ENCODE data around the gene BTN1A1. TPM values are rescaled to one million over a fixed set of nuclear protein-coding genes. Genes with fewer than 3 reads are reported as not detected.
A peak's percentile ranks its signal among the peaks of the same experiment; 100 is the strongest.

The BTN1A1 gene
- polyA plus RNA-seq, 2 of the 4 experiments (the other 2 are of a cell fraction) = not detected

DNA sequence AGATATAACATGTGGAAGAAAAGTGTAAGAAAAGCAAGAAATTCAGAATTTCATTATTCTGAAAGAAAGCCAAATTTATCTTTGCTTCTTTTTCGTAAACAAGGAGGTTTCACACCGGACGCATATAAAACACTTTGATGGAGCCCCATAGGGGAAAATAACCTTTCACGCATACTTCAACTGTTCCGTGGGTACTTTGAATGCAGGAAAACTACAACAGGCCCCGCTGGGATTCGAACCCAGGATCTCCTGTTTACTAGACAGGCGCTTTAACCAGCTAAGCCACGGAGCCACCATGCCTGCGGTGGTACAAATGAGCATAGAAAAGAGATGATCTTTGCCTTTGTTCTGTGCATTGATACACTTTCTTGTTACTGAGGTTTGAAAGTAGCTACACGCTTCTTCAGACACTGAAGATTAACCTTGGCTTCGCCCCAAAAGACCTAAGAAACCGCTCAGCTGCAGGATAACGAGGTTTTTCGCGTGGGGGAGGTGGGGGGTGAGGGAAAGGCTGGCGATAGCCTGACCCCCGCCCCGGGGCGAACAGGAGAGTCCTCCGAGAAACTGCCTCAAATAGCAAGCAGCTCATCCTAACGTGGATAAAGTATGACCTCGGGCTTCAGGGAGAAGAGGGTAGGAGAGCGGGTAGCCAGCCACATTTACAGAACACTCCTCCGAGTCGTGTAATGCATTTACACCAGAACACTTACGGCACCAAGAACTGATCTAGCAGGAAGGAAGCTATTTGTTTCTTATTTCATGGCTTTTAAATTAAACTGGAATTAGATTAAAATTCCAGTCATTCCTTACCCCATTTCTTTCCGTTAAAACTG lies 32.8 kb downstream of the BTN1A1 start (continued):
- TF ChIP-seq MYC (IDR thresholded peaks at IDR 0.05; ENCODE audit: borderline replicate concordance, low read length) (no peak), JUNB (IDR thresholded peaks at IDR 0.05) (no peak), RAD21 (conservative IDR thresholded peaks at IDR 0.05 in 1 of 2, IDR thresholded peaks at IDR 0.05 in 1 of 2) (0 out of 5 replicates have a peak, but pooled peaks of 1 of the 2 experiments have one; percentile 2), RCOR1 (IDR thresholded peaks at IDR 0.05; ENCODE audit: low read depth, low read length) (no peak), CHD2 (IDR thresholded peaks at IDR 0.05; ENCODE audit: low read length, partially characterized antibody) (no peak)
- TF ChIP-seq, protein P1, sequence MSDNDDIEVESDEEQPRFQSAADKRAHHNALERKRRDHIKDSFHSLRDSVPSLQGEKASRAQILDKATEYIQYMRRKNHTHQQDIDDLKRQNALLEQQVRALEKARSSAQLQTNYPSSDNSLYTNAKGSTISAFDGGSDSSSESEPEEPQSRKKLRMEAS (IDR thresholded peaks at IDR 0.05) = peak; percentile 66

DNA sequence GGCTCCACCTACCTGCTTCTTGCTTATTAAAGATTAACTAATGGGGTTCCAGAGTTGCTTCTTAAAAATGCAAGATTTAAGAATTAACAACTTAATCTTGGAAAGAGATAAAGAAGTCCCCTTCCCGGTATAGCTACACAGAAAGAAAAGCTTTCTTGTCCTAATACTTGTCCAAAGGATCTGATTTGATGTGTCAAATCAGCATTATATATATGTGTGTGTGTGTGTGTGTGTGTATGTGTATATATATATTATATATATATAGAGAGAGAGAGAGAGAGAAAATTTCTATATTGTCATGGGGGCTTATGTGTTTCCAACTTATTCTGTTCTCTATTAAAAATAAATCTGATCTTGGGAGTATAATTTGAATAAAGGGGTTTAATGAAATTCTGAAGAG lies 33.4 kb downstream of the BTN1A1 start:
- peak overlapping the region; percentile 79 for H3K4me2 ChIP-seq
- no peak for ATAC-seq
- H3K4me1 ChIP-seq = peaks cover 36% of the 10 kb centered on the region
- ChIA-PET CTCF (interaction anchor here (0.8 to 2.9 kb wide), 5 partner anchors 12 to 192 kb away, joined by 4 to 9 read pairs (median 7); no protein-coding TSS in a partner anchor), POLR2A (interaction anchor here (0.8 to 1.6 kb wide), 7 partner anchors 11 to 350 kb away, joined by 3 to 11 read pairs (median 3); a partner anchor contains a TSS)
- TF ChIP-seq MAFK (IDR thresholded peaks at IDR 0.05; ENCODE audit: partially characterized antibody) = peak; percentile 23
- TF ChIP-seq KDM5A (IDR thresholded peaks at IDR 0.05) = no peak
- TF ChIP-seq EHMT2 (IDR thresholded peaks at IDR 0.05; ENCODE audit: low read depth) = no peak
- no peaks in the 10 kb centered on the region for H3K9me3 ChIP-seq
- DNase-seq (ENCODE audit: low read depth in 1 of 2, low spot score in 1 of 2) = no peak
- peak overlapping the region; percentile 91 to 100 for H3K27ac ChIP-seq
- H3K4me3 ChIP-seq = peak overlapping the region; percentile 63
- FAIRE-seq = no peak
- 0% methylated on average over 1 of the region's 1 CpG for WGBS (ENCODE audit: missing lambda C conversion rate)

GRCh38 chr6:26534681-26535465 lies 34.8 kb downstream of the BTN1A1 start:
- peaks cover 43% of the 10 kb centered on the region for H3K4me1 ChIP-seq
- ATAC-seq (no peak), DNase-seq (ENCODE audit: low read depth in 1 of 2, low spot score in 1 of 2) (peak in 1 of 2 experiments; percentile 34), FAIRE-seq (no peak)
- CTCF ChIA-PET = interaction anchor here (1.2 kb wide), 1 partner anchor 193 kb away, joined by 3 read pairs; no protein-coding TSS in a partner anchor
- H3K27ac ChIP-seq = peak overlapping the region in 1 of 2 experiments; percentile 100; a peak in 3 of 6 replicates
- POLR2A ChIA-PET = no interaction called here
- H3K9me3 ChIP-seq = no peaks in the 10 kb centered on the region
- peak overlapping the region; percentile 97 for H3K4me2 ChIP-seq
- no peak for TF ChIP-seq NFE2L2 (conservative IDR thresholded peaks at IDR 0.05; ENCODE audit: low read length)
- TF ChIP-seq RNF2 (IDR thresholded peaks at IDR 0.05; ENCODE audit: borderline replicate concordance, low read depth) = no peak
- TF ChIP-seq KDM1A (IDR thresholded peaks at IDR 0.05; ENCODE audit: low read depth) = no peak
- no peak for TF ChIP-seq HOXB13 (CRISPR knock-in tag; IDR thresholded peaks at IDR 0.05; ENCODE audit: low read depth)
- no peak for TF ChIP-seq POLR2AphosphoS2 (conservative IDR thresholded peaks at IDR 0.05; ENCODE audit: low read length)
- TF ChIP-seq CHD4 (IDR thresholded peaks at IDR 0.05; ENCODE audit: borderline replicate concordance) = no peak
- TF ChIP-seq POLR2A (IDR thresholded peaks at IDR 0.05; ENCODE audit: low read length) = no peak
- TF ChIP-seq RFX5 (IDR thresholded peaks at IDR 0.05) = no peak
- TF ChIP-seq CBX8 (IDR thresholded peaks at IDR 0.05) = no peak
- no peak for TF ChIP-seq SREBF2 (IDR thresholded peaks at IDR 0.05)
- TF ChIP-seq NR3C1 (IDR thresholded peaks at IDR 0.05) = no peak
- H3K4me3 ChIP-seq = no peak overlapping the region
- WGBS (ENCODE audit: missing lambda C conversion rate) = 53% methylated on average over 6 of the region's 6 CpGs
